Spleen (tissue), 11 donors: ENCODE measurements around the gene ABLIM2. TPM values are rescaled to one million over a fixed set of nuclear protein-coding genes. Genes with fewer than 3 reads are reported as not detected.
"Not testable (repeated sequence)": the region's sequence is repeated elsewhere in the genome, so short reads cannot be mapped to it uniquely, and the experiment has no call there.

Experiments used
- DNase-seq: peaks from one replicate; pipeline ENCODE4 v3.0.0-alpha.2; 2020
- H3K27ac ChIP-seq, 8 donors: fragments of 200-600 bp; sonication (generic) in 7 of 8; 1 replicate in 4 of 8; 2 replicates in 4 of 8; pipeline versions ENCODE4 v1.5.0 to v1.8.0; 2016 to 2021; ENCODE audit warnings: inconsistent platforms in 4 of 8, mild to moderate bottlenecking in 4 of 8, moderate library complexity in 1 of 8
- H3K27me3 ChIP-seq, 7 donors: fragments of 200-600 bp; sonication (generic) in 6 of 7; replicated peaks in 1 of 7; 1 replicate in 4 of 7; 2 replicates in 3 of 7; pipeline versions ENCODE4 v1.5.0 to v1.8.0; 2016 to 2021; ENCODE audit warnings: inconsistent platforms in 3 of 7, mild to moderate bottlenecking in 1 of 7
- H3K36me3 ChIP-seq, 6 donors: fragments of 200-600 bp; sonication (generic) in 5 of 6; 1 replicate in 4 of 6; 2 replicates in 2 of 6; pipeline versions ENCODE4 v1.5.0 to v1.8.0; 2016 to 2021; ENCODE audit warnings: inconsistent platforms in 2 of 6
- H3K4me1 ChIP-seq, 6 donors: fragments of 200-600 bp; sonication (generic) in 5 of 6; 1 replicate in 3 of 6; 2 replicates in 3 of 6; pipeline versions ENCODE4 v1.5.0 to v1.8.0; 2016 to 2021; ENCODE audit warnings: inconsistent platforms in 3 of 6
- H3K4me3 ChIP-seq, 8 donors: fragments of 200-600 bp; sonication (generic) in 7 of 8; 1 replicate in 4 of 8; 2 replicates in 4 of 8; pipeline versions ENCODE4 v1.5.0 to v1.8.0; 2016 to 2021; ENCODE audit warnings: inconsistent platforms in 4 of 8, mild to moderate bottlenecking in 4 of 8, moderate library complexity in 2 of 8
- H3K9me3 ChIP-seq, 8 donors: fragments of 200-600 bp; sonication (generic) in 7 of 8; 1 replicate in 4 of 8; 2 replicates in 4 of 8; pipeline versions ENCODE4 v1.5.0 to v1.8.0; 2016 to 2021; ENCODE audit warnings: inconsistent platforms in 4 of 8
- POLR2A ChIP-seq, 3 donors: fragments of 450-650 bp; IDR thresholded peaks; one replicate each; pipeline ENCODE4 v1.5.1; 2017; ENCODE audit warnings: antibody characterized with exemption in 3 of 3, mild to moderate bottlenecking in 1 of 3
- POLR2AphosphoS5 ChIP-seq, 3 donors: sonication (generic); formaldehyde crosslinking; IDR thresholded peaks; one replicate each; pipeline ENCODE4 v1.5.1; 2017; ENCODE audit warnings: antibody characterized with exemption in 3 of 3
- WGBS, 5 donors: extraction: QIAGEN DNeasy Blood & Tissue Kit in 3 of 5; methylation state at CpG; one replicate each; pipeline versions ENCODE4 v1.1.5 to v1.1.7; 2013 to 2018; 5-methylcytosine and 5-hydroxymethylcytosine counted together
- intact Hi-C: fragments of 100-400 bp; cut with DNase I; formaldehyde crosslinking; loops from one replicate; pipeline ENCODE4 v1.15.0; 2023; ENCODE audit warnings: low total_unique reads
- polyA plus RNA-seq, 3 donors: library from polyadenylated mRNA; stranded (reverse); fragments of 200-250 nt; gene quantifications; one replicate each; pipeline ENCODE4 v1.2.1, GENCODE V29; 2013
- total RNA-seq, 7 donors: library from RNA; depleted of rRNA in 3 of 7; stranded (reverse); fragments of >200 nt in 3 of 7; fragmentation: NEBNext Ultra II Directional in 4 of 7; extraction: Animal tissue kit (Norgen Biotek cat#: 25700) in 4 of 7; gene quantifications; one replicate each; pipeline versions ENCODE4 v1.1.0 to v1.2.1, GENCODE V29; 2016 to 2021
- TF ChIP-seq, protein P1 (sequence below), 11 experiments: fragments of 200-600 bp in 7 of 11; fragments of 450-650 bp in 4 of 11; sonication (generic) in 4 of 11; IDR thresholded peaks in 8 of 11; conservative IDR thresholded peaks in 3 of 11; 1 replicate in 7 of 11; 2 replicates in 4 of 11; pipeline versions ENCODE4 v1.4.0 to v1.8.0; 2016 to 2021; ENCODE audit warnings: antibody characterized with exemption in 11 of 11, inconsistent platforms in 4 of 11, mild to moderate bottlenecking in 1 of 11
- donor health status: healthy with polysubstance abuse.
- donor health status: DM: no; HTN: no; CAD: no; lungs with moderate emphysema.
- donor health status: DM: no; HTN: no; CAD: no.
- donor health status: Bipolar disorder and iron deficiency.
- donor health status: healthy.
- donor health status: DM: no; HTN: no; CAD: no.
- donor health status: DM: yes; HTN: yes; CAD: no.

The ABLIM2 gene
- total and polyA plus RNA-seq, 10 donors = 11.8 to 127 (median 62.8) TPM

DNA sequence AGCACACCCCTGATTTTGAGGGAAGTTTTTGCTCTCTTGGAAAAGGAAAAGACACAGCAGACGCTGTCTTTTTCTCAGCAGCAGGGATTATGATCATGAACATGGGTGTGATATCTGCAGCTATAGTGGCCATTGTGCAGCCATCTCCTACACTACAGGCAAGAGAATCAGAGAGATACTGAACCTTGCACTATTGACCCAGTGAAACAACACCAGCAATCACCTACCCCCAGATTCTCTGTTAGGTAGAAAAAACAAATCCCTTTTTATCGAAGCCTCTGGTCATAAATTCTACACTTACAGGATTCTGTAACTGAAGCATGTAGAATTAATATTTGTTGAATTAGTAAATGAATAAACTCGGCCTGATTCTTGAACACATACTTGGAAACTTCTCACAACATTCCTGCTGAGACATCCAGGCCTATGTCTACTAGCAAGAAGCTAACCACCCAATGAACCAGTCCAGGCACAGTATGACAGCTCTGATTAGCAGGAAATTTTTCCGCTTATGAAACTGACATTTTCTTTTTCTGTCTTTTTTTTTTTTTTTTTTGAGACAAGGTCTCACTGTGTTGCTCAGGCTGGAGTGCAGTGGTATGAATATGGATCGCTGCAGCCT lies 213.9 kb downstream of the ABLIM2 start:
- TF ChIP-seq, protein P1, sequence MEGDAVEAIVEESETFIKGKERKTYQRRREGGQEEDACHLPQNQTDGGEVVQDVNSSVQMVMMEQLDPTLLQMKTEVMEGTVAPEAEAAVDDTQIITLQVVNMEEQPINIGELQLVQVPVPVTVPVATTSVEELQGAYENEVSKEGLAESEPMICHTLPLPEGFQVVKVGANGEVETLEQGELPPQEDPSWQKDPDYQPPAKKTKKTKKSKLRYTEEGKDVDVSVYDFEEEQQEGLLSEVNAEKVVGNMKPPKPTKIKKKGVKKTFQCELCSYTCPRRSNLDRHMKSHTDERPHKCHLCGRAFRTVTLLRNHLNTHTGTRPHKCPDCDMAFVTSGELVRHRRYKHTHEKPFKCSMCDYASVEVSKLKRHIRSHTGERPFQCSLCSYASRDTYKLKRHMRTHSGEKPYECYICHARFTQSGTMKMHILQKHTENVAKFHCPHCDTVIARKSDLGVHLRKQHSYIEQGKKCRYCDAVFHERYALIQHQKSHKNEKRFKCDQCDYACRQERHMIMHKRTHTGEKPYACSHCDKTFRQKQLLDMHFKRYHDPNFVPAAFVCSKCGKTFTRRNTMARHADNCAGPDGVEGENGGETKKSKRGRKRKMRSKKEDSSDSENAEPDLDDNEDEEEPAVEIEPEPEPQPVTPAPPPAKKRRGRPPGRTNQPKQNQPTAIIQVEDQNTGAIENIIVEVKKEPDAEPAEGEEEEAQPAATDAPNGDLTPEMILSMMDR (IDR thresholded peaks at IDR 0.05 in 8 of 11, conservative IDR thresholded peaks at IDR 0.05 in 3 of 11) = no peak
- TF ChIP-seq POLR2AphosphoS5 (IDR thresholded peaks at IDR 0.05) (no peak), POLR2A (IDR thresholded peaks at IDR 0.05) (no peak)
- 84 to 95% (median 89%) methylated on average over 5 of the region's 5 CpGs for WGBS, 5 donors
- H3K27me3 ChIP-seq = peaks cover 0 to 12% (median 4%) of the 10 kb centered on the region in 7 donors
- peaks cover 0 to 7% (median 5%) of the 10 kb centered on the region in 6 donors for H3K4me1 ChIP-seq
- no peak overlapping the region for H3K27ac ChIP-seq
- intact Hi-C loops = no loop called here
- no peak for DNase-seq
- H3K4me3 ChIP-seq = no peak overlapping the region
- no peaks in the 10 kb centered on the region for H3K9me3 ChIP-seq
- no peaks in the 10 kb centered on the region for H3K36me3 ChIP-seq

DNA sequence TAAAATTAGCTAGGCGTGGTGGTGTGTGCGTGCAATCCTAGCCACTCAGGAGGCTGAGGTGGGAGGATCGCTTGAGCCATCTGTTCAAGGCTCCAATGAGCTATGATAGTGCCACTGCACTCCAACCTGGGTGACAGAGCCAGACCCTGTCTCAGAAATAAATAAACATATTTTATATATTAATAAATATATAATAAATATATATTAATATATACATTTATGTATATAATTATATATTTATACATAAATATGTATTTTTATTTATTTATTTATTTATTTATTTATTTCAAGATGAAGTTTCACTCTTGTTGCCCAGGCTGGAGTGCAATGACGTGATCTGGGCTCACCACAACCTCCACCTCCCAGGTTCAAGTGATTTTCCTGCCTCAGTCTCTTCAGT lies 214.9 kb downstream of the ABLIM2 start:
- peaks cover 0 to 23% (median 14%) of the 10 kb centered on the region in 7 donors for H3K27me3 ChIP-seq
- H3K4me3 ChIP-seq, H3K27ac ChIP-seq, H3K36me3 ChIP-seq, intact Hi-C loops, H3K9me3 ChIP-seq, DNase-seq: not testable (repeated sequence)
- WGBS, 5 donors = 88 to 98% (median 93%) methylated on average over 4 of the region's 4 CpGs
- H3K4me1 ChIP-seq = peaks cover 0 to 16% (median 12%) of the 10 kb centered on the region in 6 donors

DNA sequence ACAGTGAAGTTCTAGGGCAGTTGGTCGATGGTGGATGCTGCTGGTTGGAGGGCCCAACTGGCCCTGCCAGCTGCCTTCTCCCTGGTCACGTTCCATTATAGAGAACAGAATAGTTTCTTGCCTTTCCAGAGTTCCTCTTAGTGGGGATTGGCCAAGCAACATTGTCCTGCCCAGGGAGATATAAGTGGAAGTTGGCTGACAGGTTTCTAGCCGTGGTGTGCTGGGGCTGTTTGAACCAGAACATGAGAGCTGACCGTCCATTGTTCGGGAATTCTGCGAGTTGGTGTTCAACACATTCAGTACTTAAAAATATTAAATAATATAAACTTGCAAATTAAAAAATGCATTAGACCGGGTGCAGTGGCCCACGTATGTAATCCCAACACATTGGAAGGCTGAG lies 215.4 kb downstream of the ABLIM2 start:
- Histone ChIP-seq H3K9me3 (no peaks in the 10 kb centered on the region), H3K27me3 (peaks cover 0 to 27% (median 19%) of the 10 kb centered on the region in 7 donors), H3K4me1 (peaks cover 0 to 21% (median 17%) of the 10 kb centered on the region in 6 donors), H3K27ac (no peak overlapping the region), H3K36me3 (no peaks in the 10 kb centered on the region), H3K4me3 (no peak overlapping the region)
- TF ChIP-seq POLR2AphosphoS5 (IDR thresholded peaks at IDR 0.05) (no peak), POLR2A (IDR thresholded peaks at IDR 0.05) (no peak)
- TF ChIP-seq, protein P1 (IDR thresholded peaks at IDR 0.05 in 8 of 11, conservative IDR thresholded peaks at IDR 0.05 in 3 of 11) = no peak
- no peak for DNase-seq
- intact Hi-C loops = no loop called here
- 80 to 87% (median 81%) methylated on average over 8 of the region's 8 CpGs for WGBS, 5 donors

DNA sequence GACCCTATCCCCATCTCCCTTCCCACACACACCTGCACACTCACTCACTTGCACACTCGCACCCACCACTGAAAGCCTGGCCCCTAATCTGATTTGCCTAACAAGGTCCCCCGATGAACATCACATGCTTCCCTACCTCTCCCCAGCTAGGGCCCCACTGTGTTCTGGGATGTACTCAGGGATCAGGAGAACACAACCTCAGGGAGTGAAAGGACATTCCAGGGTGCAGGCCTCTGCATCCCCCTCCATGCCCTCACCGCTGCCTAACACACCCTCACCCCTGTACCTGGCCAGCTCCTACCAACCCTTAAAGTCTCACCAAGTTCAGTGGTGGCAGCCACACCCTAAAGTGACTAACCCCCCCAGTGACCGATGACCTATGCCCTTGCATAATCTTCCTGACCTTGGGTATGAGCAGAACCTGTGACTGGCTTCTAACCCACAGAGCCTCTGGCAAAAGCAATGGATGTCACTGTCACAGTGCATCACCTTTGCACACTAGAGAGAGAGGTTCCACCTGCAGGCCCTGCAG lies 216.6 kb downstream of the ABLIM2 start:
- no peak for TF ChIP-seq POLR2AphosphoS5 (IDR thresholded peaks at IDR 0.05)
- TF ChIP-seq, protein P1 (IDR thresholded peaks at IDR 0.05 in 8 of 11, conservative IDR thresholded peaks at IDR 0.05 in 3 of 11) = no peak
- TF ChIP-seq POLR2A (IDR thresholded peaks at IDR 0.05) = no peak
- WGBS, 5 donors = 89 to 98% (median 92%) methylated on average over 3 to 4 of the region's 4 CpGs
- Histone ChIP-seq H3K27me3 (peaks cover 0 to 39% (median 27%) of the 10 kb centered on the region in 7 donors), H3K9me3 (no peaks in the 10 kb centered on the region), H3K4me1 (peaks cover 0 to 32% (median 25%) of the 10 kb centered on the region in 6 donors), H3K27ac (no peak overlapping the region), H3K36me3 (no peaks in the 10 kb centered on the region), H3K4me3 (no peak overlapping the region)
- intact Hi-C loops = no loop called here
- no peak for DNase-seq
